HG03060 (cell line): ENCODE results near the gene GOLGA6A.
"Not testable (repeated sequence)": the region's sequence is repeated elsewhere in the genome, so short reads cannot be mapped to it uniquely, and the experiment has no call there.

ENCODE experiments used
- ATAC-seq: cut with Tn5 transposase; IDR thresholded peaks from one replicate; pipeline ENCODE4 v1.9.1; 2021; ENCODE audit warnings: low read depth, moderate number of reproducible peaks; ENCODE audit not compliant: unreplicated experiment

GOLGA6A gene

GRCh38 chr15:74108111-74108510 lies 25.8 kb upstream of the GOLGA6A start:
- no peak for ATAC-seq

DNA sequence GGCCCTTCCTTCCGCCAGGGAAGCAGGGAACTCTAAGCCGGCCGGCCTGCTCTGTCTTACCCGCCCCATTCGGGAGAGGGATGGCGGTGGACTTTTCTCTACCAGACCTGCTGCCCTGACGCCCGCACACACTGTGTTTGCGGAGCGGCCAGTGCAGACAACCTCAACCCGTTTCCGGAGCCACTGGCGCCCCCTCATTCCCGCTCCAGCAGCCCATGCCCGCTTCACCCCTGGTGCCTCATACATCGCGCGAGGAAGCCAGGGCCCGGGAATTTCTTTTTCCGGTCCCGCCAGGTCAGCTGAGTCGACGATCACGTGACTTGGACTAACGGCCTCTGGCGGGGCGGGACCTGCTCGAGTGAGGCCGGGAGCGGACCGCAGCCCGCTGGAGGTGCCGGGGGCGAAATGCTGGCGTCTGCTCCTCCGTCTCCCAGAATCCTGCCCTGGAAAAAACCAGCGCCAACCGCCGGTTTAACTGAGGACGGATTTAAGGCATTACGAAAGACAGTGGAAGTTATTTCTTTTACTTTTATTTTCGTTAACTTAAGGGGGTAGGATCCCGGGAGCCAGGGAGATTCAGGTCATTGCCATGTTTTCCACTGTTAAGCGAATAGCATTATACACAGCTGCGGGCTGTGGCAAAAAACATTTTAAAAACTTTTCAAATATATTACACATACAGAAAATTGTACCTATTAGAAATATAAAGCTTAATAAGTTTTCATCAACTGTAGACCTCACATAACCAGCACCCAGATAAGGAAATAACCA lies 17.8 kb upstream of the GOLGA6A start:
- not testable (repeated sequence) for ATAC-seq

GRCh38 chr15:74096753-74097474 lies 14.6 kb upstream of the GOLGA6A start:
- not testable (repeated sequence) for ATAC-seq

DNA sequence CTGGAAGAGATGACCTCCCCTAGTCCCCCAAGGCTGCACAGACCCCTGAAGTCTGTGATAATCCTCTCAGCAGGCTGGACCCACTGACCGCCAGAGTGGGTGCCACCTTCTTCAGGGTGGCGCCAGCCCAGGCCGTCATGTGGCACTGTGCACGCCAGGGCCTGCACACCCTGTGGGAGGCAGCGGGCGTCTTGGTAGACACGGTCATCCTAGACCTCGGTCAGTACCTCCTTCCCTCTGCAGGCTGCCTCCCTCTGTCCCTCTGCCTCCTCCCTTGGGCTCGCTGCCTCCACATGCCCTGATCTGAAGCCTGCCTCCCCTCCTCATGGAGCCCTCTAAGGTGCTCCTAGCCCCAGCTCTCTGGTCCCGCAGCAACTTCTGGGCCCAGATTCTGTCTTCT lies 13.3 kb upstream of the GOLGA6A start:
- ATAC-seq, result not testable (repeated sequence)

GRCh38 chr15:74094567-74094966 lies 12.2 kb upstream of the GOLGA6A start:
- not testable (repeated sequence) for ATAC-seq

DNA sequence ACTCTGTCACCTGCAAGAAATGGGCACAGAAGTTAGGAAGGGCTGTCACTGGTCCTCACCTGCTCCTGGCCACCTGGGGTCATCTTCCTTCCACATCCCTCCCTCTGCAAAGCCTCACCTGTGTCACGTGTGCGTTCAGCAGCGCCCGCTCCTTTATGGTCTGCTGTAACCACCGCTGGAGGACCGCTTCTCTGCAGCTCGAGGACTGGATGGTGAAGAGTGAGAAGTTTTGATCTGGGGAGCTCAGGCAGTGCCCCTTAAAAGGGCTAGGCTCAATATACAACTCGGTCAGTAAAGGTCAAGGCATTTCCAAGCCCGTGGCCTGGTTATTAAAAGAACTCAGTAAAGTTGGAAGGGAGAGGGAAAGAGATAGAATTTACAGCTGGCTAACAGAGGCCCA lies 6.6 kb downstream of the GOLGA6A start:
- not testable (repeated sequence) for ATAC-seq

DNA sequence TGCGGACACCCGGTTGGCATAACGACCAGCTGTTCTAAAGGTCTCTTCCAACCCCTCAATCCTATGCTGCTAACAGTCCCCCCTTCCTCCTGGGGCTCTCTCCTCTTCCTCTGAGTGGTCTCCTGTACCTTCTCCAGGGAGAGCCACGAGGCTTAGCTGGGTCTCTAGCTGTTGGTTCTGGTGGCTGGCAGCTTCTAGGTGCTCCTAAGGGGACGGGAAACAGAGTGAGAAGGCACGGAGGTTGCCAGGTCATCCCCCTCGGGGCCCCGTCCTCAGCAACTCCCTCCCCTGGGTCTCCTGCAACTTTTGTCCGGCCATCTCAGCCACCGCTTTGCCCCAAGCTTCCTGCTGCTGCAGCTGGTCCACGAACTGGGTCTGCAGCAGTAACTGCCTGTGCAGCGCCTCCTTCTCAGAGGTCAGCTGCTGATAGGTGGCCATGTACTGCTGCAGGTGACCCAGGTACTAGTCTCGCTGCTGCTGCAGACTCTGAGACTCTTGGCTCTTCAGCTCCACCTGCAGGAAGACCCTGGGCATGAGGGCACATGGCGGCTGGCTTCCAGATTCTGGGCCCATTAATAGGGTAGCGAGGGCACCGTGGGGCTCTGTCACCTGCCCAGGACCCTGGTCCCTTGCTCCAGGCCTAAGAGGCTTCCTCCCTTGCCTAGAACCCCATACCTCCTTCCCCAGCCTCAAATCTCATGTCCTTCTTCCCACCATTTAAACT lies 9.6 kb downstream of the GOLGA6A start:
- not testable (repeated sequence) for ATAC-seq

DNA sequence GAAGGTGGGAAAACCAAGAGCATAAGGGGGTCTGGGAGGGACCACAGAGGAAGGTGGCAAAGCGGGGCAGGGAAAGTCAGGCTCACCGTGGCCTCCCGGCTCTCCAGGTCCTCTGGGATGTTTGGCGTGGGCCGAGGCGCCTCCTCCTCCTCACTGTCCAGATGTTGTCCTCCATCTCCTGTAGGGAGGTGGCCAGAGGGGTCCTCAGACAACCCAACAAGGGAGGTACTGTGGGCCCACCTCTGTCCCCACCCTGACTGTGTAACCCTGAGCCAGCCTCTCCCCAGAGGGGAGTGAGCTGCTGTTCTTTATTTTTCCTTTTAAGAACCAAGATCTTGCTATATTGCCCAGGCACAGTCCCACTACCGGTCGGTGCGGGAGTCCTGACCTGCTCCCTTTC lies 10.2 kb downstream of the GOLGA6A start:
- ATAC-seq, result not testable (repeated sequence)

GRCh38 chr15:74071645-74072044 lies 10.7 kb downstream of the GOLGA6A start:
- not testable (repeated sequence) for ATAC-seq

DNA sequence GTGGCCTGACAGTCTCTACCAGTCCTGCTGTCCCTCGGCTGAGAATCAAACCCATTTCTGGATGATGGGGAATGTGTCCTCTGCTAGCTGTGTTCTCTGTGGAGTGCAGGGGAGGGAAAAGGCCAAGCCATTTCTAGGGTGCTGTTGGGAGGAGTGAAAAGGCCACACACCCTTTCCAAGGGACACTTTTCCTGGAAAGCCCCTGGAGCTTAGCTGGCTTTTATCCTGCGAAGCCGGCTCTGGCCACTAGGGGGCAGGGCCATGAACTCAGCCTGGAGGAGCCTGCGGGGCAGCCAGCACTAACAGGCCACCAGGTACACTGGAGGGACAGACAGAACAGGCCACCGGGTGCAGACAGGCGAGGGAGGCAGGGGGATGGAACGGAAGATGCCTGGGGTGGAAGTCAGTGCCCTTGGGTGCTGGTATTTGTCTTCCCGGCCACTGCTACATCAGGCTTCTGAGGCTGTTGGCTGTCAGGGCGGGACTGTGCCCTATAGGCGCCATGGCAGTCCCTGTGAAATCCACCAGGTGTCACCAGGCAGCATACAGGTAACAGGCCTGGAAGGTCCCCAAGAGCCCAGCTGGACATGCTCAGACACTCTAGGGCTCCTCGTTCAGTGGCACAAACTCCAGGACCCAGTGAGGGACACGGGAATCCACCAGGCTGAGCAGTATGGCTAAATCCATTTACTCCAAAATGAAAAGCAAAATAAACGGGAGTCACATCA lies 16.5 kb downstream of the GOLGA6A start:
- not testable (repeated sequence) for ATAC-seq

DNA sequence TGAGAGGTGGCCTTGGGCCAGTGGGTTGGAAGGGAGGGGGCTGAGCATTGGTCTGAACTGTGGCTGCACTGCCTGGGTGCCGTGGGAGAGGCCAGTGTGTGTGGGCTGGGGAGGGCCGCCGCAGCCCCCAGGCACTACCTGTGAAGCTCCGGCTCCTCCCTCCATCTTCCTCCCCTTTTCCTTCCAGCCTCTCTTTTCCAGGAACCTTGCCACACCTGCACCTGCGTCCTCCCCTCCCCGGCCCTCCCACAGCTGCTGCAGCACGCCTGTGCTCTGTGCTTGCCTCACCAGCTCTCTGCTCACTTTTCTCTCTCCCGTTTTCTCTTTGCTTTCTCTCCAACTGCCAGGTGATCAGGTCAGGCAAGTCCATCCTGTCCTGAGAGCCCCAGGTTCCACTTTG lies 17.5 kb downstream of the GOLGA6A start:
- not testable (repeated sequence) for ATAC-seq

GRCh38 chr15:74064183-74064582 lies 18.2 kb downstream of the GOLGA6A start:
- ATAC-seq, result not testable (repeated sequence)

- ATAC-seq, result not testable (repeated sequence)
These were observed 18.8 kb downstream of the GOLGA6A start for GRCh38 chr15:74063425-74064146.

DNA sequence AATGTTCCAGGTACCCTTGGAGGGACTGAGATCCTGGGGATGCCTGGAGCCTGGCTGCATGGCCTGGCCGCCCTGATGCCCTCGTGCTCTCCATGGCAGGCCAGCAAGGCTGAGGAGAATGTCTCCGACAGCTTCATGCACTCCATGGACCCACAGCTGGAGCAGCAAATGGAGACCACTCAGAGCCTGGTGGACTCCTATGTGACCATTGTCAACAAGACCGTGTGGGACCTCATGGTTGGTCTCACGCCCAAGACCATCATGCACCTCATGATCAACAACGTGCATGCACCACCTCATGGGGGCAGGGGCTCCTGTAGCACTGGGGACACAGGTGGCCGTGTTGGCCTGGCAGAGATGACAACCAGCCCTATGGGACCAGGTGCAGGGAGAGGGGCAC lies 19.7 kb downstream of the GOLGA6A start:
- ATAC-seq, result no peak

GRCh38 chr15:74062236-74062635 lies 20.1 kb downstream of the GOLGA6A start:
- no peak for ATAC-seq

DNA sequence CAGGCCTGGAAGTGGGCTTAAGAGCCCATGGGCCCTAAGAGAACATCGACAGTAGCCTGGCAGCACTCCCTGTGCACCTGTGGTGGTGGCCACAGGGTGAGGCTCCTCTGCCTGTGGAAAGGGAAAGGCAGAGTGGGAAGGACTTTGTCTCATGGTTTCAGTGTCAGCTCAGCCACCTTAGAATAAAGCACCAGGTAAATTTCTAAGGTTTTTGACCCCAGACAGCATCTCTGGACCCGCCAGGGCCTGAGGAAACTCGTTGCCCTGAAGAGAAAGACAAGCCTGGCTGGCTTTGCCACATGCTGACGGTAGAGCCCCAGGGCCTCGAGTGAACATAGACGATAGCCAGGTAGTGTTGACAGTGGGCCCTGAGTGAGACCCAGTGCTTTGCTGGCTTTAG lies 22.1 kb downstream of the GOLGA6A start:
- ATAC-seq, result no peak

GRCh38 chr15:74059050-74059833 lies 23.1 kb downstream of the GOLGA6A start:
- ATAC-seq, result not testable (repeated sequence)

DNA sequence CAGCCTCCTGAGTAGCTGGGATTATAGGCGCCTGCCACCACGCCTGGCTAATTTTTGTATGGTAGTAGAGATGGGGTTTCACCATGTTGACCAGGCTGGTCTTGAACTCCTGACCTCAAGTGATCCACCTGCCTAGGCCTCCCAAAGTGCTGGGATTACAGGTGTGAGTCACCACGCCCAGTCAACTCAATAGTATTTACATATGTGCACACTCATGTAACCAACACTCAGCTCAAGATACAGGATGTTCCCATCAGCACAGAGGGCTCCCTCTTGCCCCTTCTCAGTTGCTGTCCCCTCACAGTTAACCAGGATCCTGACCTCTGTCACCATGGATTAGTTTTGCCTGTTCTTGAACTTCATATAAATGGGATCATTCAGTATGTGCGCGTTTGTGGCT lies 26.0 kb downstream of the GOLGA6A start:
- not testable (repeated sequence) for ATAC-seq

DNA sequence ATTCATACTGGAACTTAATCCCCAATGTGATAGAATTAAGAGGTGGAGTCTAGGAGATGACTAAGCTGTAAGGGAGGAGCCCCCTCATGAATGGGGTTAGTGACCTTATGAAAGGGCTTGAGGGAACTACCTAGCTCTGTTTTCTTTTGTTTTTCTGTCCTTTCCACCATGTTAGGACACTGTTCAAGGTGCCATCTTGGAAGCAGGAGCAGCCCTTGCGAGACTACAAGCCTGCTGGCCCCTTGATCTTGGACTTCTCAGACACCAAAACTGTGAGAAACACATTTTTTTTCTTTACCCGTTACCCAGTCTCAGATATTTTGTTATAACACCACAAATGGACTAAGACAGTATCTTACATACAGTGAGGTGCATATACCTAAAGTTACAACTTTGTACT lies 26.5 kb downstream of the GOLGA6A start:
- ATAC-seq, result no peak
